GM19438 (cell line): ENCODE results near the gene COLEC11.
"Not testable (repeated sequence)": the region's sequence is repeated elsewhere in the genome, so short reads cannot be mapped to it uniquely, and the experiment has no call there.

Experiments used
- ATAC-seq: cut with Tn5 transposase; IDR thresholded peaks from one replicate; pipeline ENCODE4 v1.9.1; 2021; ENCODE audit warnings: low read depth; ENCODE audit not compliant: unreplicated experiment

Gene COLEC11

DNA sequence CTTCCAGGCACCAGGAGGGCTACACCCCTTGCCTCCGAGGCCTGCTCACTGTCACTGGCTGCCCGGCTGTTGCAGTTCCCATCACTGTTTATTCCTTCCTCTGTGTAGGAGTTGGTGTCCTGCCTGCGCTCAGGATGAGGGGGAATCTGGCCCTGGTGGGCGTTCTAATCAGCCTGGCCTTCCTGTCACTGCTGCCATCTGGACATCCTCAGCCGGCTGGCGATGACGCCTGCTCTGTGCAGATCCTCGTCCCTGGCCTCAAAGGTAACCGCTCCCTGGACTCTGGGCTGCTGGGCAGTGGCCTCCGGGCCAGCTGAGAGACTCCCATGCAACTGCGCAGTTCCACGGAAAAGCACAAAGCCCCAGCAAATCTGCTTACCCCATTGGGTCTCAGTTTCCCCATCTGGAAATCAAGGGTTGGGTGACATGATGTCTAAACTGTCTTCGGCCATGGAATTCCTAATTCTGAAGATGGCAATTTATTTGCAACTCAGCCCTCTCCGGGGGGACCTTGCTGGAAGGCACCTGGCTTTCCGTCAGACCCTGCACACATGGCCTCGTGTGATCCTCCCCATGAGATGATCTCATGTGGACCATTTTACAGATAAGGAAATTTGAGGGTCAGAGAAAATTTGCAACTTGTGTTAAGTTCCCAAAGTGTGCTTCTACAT, 9.4 kb downstream of the COLEC11 start:
- ATAC-seq: no peak

DNA sequence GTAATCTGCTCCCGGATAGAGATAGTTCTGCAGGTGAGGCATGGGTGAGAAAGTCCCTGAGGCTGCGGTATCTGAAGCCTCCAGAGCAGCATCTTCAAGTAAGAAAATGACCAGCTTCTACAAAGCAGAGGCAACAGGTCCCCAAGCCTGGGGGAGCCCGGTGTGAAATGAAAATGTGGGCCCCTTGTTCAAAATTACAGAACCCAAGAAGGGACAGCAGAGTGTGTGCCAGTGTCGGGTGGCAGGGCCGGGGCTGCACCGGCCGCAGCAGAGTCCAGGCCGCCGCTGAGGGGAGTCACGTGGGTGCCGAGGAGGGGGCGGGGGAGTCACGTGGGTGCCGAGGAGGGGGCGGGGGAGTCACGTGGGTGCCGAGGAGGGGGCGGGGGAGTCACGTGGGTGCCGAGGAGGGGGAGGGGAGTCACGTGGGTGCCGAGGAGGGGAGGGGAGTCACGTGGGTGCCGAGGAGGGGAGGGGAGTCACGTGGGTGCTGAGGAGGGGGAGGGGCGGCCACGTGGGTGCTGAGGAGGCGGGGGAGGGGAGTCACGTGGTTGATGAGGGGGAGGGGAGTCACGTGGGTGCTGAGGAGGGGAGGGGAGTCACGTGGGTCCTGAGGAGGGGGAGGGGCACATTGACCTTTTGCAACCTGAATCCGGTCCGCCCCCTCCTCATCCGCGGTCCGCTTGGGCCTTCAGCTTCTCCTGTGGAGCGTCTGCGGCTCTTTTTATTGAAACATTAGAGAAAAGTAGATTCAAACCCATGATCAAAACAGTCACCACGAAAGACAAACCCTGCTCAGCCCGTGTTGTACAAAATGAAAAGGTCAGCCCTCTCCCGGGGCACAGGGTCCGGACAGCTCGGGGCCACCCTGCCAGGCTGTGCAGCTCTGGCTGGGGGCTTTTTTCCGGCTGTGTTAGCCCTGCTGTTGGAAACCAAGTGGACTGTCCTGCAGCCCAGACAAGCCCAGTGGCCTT, 10.4 kb downstream of the COLEC11 start:
- no peak for ATAC-seq

DNA sequence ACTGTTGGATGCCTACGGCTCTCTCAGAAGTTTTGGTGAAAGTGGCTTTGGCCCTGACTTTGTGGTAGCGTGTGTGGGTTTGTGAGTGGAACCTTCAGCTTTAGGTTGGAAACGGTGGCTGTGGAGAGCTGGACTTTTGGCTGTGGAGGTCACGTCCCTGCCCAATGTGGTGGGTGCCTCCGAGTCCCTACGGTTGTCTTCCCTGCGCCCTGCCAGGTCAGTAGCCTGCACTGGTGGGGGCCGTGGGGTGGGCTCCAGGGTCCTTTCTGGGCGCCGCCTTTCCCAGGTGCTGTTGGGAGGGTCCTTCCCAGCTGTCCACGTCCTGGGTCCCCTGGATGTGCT, 11.1 kb downstream of the COLEC11 start:
- ATAC-seq: no peak

DNA sequence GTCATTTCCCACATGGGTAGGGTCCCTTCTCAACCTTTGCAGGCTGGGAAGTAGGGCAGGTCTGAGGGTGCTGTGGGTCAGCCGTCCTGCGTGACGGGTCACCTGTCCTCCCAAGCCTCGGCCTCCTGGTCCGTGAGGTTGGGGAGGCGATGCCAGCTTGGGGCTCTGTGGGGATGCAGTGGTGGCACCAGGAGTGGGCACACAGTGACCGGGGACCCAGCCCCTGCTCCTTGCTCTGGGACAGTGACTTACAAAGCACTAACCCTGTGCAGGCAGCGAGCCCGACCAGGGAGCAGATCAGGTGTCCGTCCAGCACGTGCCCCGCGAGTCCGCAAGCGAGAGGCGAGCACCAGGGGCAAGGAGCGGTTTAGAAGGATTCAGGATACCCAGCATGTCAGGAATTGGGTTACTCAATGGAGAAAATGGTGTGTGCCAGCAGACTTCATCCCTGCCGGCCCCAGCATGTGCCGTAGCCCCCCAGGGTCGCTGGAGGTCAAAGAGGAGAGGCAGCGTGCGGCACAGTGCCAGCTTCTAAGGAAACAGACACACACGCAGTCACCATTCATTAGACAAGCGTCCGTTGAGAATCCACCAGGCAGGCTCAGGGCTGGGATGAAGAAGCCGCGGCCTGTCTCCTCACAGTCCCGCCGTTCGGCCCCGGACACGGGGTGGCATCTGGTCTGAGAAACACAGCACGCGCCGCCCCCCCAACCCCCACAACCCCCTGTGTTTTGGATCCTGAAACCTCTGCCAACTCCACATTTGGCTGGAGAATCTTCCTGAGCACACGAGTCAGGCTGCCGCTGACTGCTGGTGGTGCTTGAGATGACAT, 11.7 kb downstream of the COLEC11 start:
- ATAC-seq: no peak

DNA sequence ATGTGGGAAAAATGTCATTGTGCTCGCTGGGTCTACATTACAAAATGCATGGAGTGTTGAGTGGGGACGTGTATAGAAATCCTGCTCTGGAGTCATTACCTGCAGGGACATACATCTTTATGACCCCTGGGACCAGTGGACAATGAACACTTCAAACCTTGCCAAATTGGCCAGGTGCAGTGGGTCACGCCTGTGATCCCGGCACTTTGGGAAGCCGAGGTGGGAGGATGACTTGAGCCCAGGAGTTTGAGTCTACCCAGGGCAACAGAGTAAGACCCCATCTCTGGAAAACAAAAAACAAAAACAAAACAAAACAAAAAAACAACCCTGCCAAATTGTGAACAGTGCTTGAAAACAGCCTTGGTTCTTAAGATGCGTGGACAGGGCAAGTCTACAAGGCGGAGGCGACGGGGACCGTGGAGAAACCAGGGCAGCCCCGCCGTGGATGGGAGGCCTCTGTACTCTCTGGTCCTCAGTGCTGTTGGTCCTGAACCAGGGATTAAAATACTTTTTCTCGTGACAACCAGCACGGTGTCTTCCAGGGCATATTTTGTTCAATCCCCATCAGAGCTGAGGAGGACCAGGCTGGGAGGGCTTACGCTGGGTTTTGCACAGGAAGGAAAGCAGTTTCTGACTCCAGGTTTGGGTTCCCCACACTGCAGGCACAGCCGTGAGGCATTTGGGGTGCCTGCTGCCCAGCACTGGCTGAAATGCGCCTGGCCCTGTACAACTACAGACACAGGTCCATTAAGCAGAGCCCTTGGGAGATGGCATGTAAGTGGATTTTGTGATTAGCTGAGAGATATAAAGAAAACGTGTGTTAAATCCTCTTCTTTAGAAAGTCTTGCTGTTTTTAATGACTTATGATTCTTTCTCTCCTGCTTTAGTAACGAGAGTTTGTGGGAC, 13.7 kb downstream of the COLEC11 start:
- ATAC-seq: no peak

DNA sequence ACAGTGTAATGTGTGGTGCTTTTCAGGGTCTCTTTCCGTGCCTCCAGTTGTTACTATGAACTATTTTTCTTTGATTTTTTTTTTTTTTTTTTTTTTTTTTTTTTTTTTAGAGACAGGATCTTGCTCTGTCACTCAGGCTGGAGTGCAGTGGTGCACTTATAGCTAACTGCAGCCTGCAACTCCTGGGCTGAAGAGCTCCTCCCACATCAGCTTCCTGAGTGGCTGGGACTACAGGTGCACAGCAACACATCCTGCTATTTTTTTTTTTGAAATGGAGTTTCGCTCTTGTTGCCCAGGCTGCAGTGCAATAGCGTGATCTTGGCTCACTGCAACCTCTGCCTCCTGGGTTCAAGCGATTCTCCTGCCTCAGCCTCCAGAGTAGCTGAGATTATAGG, 14.4 kb downstream of the COLEC11 start:
- ATAC-seq: peak; percentile 91

DNA sequence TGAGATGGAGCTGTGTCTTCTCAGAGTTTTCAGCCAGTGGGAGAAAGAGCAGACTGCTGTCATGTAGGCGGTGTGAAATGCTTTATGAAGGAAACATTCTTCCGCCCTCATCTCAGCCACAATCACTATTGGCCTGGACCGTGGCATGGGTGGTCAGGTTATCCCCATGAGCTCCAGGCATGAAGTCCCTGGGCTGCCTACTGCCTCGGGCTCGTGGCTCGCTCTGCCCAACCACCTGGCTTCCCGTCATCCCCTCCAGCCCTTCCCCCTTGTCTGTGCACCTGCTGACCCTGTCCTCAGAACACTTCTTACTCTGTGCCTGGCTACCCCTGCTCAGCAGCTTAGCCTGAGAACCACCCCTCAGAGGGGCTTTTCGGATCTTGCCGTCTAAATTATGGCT, 15.5 kb downstream of the COLEC11 start:
- ATAC-seq: no peak

DNA sequence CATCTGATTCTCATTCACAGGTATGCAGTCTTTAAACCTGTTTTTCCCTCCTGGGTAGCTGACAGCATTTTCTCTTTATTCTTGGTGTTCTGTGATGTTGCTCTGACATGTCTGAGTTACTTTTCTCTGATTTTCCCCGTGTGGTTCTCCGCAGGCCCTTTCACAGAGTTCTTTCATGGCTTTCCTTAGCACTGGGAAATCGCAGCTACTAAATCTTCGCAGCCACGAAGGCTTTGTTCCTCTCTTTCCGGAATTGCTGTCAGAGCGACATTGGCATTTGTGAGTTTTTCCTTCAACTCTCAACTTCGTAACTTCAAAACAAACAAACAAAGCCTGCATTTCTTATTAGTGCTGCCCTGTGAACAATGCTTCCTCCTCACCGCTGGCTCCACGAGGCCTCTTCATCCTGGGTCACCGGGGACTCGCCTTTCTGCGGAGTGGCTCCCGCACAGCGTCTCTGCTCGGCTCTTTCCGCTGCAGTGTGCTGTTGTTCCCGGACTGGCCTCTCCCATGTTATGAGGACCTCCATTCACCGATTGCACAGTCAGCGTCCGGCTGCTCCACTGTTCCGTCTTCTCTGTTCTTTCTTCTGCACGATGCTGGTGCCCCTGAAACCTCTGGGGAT, 16.1 kb downstream of the COLEC11 start:
- ATAC-seq: no peak

DNA sequence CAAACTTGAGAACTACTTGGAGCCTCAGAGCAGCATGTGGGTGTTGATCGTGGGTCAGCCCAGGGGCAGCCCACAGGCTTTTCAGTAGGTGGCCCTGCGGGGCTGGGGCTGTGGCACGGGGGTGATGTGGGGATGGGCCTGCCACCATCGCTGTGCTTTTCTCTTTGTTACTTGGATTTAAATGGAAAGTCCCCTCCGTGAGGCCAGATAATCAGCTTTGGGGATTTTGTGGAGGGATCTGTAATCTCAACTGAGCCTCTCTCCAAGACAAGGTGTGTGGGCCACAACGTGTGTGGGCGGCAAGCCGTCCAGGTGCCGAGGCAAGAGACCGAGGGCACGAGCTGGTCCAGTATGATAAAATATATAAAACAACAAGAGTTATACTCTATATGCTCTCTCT, 16.7 kb downstream of the COLEC11 start:
- no peak for ATAC-seq

DNA sequence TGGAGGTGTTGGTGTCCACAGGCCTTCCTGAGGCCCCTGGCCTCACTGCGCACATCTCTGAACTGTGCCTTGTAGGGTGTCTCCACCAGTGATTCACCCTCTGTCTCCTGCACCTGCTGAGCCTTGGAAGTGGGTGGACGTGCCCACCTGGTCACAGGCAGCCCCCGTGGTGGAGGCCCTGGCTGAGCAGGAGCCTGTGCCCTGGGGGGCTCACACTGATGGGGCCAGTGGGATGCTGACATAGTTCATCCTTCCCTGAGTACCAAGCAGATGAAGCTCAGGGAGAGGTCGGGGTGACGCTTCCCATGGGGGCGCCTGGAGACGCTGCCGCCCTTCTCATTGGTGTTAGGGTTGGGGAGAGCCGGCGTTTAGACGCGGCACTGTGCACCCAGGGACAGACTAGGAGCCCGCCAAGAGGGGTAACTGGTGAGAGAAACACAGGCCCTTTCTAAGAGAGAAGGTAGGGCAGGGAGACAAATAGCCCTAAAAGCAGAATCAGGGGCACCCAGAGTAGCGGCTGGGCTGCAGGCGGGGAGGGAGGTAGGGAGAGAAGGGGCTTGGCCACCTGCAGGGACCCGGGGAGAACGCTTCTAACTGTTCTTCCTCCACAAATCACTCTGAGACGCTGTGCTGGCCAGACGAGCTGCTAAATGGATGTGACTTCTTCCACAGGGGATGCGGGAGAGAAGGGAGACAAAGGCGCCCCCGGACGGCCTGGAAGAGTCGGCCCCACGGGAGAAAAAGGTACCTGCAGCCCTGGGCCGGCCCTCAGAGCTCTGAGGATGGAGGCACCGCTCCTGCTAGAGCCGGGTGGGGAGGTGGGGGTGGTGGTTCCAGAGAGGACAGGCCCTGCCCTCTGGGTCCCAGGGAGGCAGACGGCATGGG, 18.0 kb downstream of the COLEC11 start:
- ATAC-seq: no peak

DNA sequence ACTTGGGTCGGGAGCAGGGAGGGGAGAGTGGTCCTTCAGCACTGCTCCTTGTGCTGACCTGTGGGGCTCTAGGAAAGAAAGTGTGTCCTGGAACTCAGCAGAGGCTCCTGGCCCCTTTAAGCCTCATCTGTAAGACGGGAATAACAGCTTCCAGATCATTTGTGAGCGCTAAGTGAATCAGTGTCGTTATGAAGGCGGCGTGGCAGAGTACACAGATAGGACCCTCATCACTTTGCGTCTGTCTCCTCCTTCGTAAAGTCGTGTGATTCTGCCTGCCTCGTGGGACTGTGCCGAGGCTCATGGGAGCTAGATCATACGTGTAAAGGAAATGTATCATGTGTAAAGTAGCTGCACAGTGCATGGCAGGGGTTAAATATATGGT, 18.6 kb downstream of the COLEC11 start:
- ATAC-seq: no peak

DNA sequence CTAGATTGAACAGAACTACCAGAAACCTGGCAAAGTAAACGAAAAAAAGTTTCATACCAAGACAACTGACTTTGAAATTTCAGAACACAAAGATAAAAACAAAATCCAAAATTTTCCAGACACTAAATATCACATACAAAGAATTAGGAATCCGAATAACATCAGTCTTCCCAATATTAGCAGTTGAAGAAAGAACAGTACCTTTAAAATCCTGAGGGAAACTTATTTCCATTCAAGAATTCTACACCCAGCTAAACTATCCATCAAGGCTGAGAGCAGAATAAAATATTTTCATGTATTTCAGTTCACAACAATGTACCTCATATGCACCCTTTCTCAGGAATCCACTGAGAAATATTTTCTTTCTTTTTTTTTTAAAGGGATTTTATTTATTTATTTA, 19.8 kb downstream of the COLEC11 start:
- not testable (repeated sequence) for ATAC-seq

DNA sequence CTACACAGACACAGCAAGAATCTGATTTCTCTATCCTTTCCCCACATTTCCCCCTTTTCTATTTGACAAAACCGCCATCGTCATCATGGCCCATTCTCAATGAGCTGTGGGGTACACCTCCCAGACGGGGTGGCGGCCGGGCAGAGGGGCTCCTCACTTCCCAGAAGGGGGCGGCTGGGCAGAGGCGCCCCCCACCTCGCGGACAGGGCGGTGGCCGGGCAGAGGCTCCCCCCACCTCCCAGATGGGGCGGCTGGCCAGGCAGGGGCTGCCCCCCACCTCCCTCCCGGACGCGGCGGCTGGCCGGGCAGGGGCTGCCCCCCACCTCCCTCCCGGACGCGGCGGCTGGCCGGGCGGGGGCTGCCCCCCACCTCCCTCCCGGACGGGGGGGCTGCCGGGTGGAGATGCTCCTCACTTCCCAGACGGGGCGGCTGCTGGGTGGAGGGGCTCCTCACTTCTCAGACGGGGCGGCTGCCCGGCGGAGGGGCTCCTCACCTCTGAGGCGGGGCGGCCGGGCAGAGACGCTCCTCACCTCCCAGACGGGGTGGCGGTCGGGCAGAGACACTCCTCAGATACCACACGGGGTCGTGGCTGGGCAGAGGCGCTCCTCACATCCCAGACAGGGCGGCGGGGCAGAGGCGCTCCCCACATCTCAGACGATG, 20.8 kb downstream of the COLEC11 start:
- not testable (repeated sequence) for ATAC-seq

DNA sequence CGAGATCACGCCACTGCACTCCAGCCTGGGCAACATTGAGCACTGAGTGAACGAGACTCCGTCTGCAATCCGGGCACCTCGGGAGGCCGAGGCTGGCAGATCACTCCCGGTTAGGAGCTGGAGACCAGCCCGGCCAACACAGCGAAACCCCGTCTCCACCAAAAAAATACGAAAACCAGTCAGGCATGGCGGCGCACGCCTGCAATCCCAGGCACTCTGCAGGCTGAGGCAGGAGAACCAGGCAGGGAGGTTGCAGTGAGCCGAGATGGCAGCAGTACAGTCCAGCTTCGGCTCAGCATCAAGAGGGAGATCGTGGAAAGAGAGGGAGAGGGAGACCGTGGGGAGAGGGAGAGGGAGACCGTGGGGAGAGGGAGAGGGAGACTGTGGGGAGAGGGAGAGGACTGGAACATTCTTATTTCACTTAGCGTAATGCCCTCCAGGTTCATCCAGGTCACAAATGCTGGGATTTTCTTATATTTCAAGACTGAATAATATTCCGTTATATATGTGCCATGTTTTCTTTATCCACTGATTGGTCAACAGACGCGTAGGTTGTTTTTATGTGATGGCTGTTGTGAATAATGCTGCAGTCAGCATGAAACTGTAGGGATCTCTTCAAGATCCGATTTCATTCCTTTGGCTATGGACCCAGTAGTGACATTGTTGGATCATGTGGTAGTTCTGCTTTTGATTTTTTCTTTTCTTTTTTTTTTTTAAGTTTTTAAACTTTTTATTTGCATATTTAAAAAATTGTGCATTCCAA, 21.7 kb downstream of the COLEC11 start:
- ATAC-seq: not testable (repeated sequence)

DNA sequence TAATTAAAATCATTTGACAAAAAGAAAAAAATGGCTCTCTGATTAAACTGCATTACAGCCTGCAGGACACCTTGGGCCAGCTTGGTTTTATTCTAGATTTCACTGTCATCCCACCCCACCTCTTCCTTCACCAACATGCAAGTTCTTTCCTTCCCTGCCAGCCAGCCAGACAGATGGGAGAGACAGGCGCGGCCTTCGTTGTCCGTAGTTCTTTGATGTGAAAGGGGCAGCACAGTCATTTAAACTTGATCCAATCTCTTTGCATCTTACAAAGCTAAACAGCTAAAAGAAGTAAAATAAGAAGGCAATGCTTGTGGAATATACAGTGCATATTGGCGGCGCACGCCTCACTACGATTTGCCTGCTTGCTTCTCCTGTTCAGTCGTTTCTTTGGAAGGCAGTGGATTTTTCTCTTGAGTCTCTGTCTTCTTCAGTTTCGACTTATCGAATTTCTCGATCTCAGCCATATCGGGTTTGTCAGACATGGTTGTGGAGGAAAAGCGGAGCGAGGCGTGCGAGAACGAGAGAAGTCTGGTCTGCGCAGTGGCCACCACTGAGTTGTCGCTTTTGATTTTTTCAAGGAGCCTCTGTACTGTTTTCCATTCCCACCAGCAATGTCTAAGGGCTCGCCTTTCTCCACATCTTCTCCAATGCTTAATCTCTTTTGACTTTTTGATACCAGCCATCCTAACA, 22.4 kb downstream of the COLEC11 start:
- no peak for ATAC-seq

DNA sequence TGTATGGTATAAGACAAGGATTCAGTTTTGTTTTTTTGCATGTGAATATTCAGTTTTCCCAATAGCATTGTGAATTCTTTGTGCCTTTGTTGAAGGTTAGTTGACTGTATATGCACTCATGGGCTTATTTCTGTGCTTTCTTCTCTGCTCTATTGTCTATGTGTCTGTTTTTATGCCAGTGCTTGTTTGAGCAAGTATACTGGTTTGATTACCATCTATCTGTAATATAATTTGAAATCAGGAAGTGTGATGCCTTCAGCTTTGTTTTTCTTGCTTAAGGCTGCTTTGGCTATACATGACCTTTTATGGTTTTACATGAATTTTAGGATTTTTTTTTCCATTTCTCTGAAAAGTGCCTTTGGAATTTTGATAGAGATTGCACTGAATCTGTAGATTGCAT, 23.5 kb downstream of the COLEC11 start:
- ATAC-seq: no peak

DNA sequence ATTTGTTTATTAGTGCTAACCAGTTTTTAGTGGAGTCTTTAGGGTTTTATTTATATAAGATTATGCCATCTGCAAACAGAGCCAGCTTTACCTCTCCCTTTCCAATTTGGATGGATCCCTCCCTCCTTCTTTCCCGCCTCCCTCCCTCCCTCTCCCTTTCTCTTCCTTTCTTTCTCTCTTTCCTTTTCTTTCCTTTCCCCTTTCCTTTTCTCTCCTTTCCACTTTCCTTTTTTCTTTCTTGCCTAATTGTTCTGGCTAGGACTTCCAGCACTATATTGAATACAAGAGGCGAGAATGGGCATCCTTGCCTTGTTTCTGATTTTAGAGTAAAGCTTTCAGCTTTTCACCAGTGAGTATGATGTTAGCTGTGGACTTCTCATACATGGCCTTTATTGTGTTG, 24.1 kb downstream of the COLEC11 start:
- ATAC-seq: no peak
